Measurements from ENCODE around the gene OSR1. TPM values are rescaled to one million over a fixed set of nuclear protein-coding genes. Genes with fewer than 3 reads are reported as not detected.
"Not testable (repeated sequence)": the region's sequence is repeated elsewhere in the genome, so short reads cannot be mapped to it uniquely, and the experiment has no call there.

Gene OSR1
- total RNA-seq (10 to 100 TPM; 20.5 to 41.5 TPM), polyA plus RNA-seq (ENCODE audit: insufficient read length in 6 of 6) (10 to 100 TPM; 32.4 to 50.9 (median 40.2) TPM)
- long read RNA-seq, donor 1, full-length matches to known transcripts: 26 of 44 reads
- long read RNA-seq, donor 1, partial matches to known transcripts: 18 of 44 reads
- long read RNA-seq, donor 1, other reads (novel, unspliced or antisense): 0 of 44 reads
- long read RNA-seq, donor 2, full-length matches to known transcripts: 31 of 59 reads
- long read RNA-seq, donor 2, partial matches to known transcripts: 28 of 59 reads
- long read RNA-seq, donor 2, other reads (novel, unspliced or antisense): 0 of 59 reads
- long read RNA-seq, donor 3, full-length matches to known transcripts: 14 of 14 reads
- long read RNA-seq, donor 3, partial matches to known transcripts: 0 of 14 reads
- long read RNA-seq, donor 3, other reads (novel, unspliced or antisense): 0 of 14 reads
- long read RNA-seq, donor 4, partial matches to known transcripts: 0 of 2 reads
- long read RNA-seq, donor 4, other reads (novel, unspliced or antisense): 0 of 2 reads
- long read RNA-seq, donor 5, full-length matches to known transcripts: 24 of 29 reads
- long read RNA-seq, donor 5, partial matches to known transcripts: 5 of 29 reads
- long read RNA-seq, donor 5, other reads (novel, unspliced or antisense): 0 of 29 reads
- long read RNA-seq, donor 6, full-length matches to known transcripts: 22 of 35 reads
- long read RNA-seq, donor 6, partial matches to known transcripts: 13 of 35 reads
- long read RNA-seq, donor 6, other reads (novel, unspliced or antisense): 0 of 35 reads
- long read RNA-seq, donor 7, full-length matches to known transcripts: 15 of 20 reads
- long read RNA-seq, donor 7, partial matches to known transcripts: 5 of 20 reads
- long read RNA-seq, donor 7, other reads (novel, unspliced or antisense): 0 of 20 reads
- long read RNA-seq, donor 8, full-length matches to known transcripts: 23 of 29 reads
- long read RNA-seq, donor 8, partial matches to known transcripts: 6 of 29 reads
- long read RNA-seq, donor 8, other reads (novel, unspliced or antisense): 0 of 29 reads
- long read RNA-seq, donor 9: 0 reads
- long read RNA-seq, donor 10, transcript OSR1-201 (3 exons, 1,936 nt): major isoform, 9 of 12 reads
- long read RNA-seq, donor 10, partial matches to known transcripts: 1 of 12 reads
- long read RNA-seq, donor 10, other reads (novel, unspliced or antisense): 2 of 12 reads
- long read RNA-seq, donor 11, partial matches to known transcripts: 0 of 1 reads
- long read RNA-seq, donor 11, other reads (novel, unspliced or antisense): 0 of 1 reads
- long read RNA-seq, donor 12, full-length matches to known transcripts: 14 of 14 reads
- long read RNA-seq, donor 12, partial matches to known transcripts: 0 of 14 reads
- long read RNA-seq, donor 12, other reads (novel, unspliced or antisense): 0 of 14 reads

DNA sequence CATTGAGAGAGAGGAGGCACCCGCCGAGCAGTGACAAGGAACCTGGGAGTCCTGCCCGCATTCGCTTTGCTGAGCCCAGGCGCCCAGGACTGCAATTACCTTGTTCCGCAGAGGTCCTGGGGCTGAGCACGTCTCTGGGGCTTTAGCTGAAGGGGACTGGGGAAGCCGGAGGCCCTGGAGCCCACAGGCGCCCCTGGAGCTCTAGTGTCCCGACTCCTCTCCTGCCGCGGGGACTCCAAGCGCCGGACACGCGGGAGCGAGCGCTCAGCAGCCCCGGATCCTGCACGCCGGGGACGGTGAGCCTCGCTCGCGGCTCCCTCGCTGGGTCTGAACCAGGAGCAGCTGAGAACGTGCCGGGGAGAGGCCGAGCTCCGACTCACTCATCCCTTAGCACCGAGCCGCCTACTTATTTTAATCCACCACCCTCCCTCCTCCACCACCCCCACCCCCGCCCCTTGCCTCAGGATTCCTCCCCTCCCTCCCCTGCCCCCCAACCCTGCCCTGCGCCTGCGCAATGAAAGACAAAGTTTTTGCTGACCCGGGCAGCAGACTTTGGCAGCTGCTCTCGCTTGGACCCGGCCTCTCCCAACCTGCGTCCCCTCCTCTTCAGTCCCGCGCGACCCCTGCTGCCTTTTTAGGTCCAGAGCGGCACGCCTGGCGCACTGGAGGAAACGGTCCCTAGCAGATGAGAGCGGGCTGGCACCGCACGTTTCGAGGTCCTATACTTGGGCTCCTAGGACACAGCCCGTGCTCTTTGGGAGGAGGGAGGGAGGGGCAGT, at the start of gene OSR1:
Gene OSR1, minus strand, starts transcription at position 382 of the 779 bp plus-strand sequence. CDS start 4,818 bp downstream, outside the sequence.
- peak; percentile 61 for ATAC-seq
- Histone ChIP-seq H3K27ac (peak within 1 kb of the TSS; percentile 45 to 68), H3K4me1 (peaks cover 4 to 32% of the 10 kb centered on the region in 2 donors), H3K27me3 (peaks cover 71 to 96% of the 10 kb centered on the region in 2 donors), H3K4me3 (peak within 1 kb of the TSS; percentile 47 to 51), H3K36me3 (no peaks in the 10 kb centered on the region), H3K9me3 (no peaks in the 10 kb centered on the region)
- DNase-seq: peak; percentile 65 to 93 (median 84)
- intact Hi-C loops (cut with DNase I): no loop called here
- TF ChIP-seq, protein P1, sequence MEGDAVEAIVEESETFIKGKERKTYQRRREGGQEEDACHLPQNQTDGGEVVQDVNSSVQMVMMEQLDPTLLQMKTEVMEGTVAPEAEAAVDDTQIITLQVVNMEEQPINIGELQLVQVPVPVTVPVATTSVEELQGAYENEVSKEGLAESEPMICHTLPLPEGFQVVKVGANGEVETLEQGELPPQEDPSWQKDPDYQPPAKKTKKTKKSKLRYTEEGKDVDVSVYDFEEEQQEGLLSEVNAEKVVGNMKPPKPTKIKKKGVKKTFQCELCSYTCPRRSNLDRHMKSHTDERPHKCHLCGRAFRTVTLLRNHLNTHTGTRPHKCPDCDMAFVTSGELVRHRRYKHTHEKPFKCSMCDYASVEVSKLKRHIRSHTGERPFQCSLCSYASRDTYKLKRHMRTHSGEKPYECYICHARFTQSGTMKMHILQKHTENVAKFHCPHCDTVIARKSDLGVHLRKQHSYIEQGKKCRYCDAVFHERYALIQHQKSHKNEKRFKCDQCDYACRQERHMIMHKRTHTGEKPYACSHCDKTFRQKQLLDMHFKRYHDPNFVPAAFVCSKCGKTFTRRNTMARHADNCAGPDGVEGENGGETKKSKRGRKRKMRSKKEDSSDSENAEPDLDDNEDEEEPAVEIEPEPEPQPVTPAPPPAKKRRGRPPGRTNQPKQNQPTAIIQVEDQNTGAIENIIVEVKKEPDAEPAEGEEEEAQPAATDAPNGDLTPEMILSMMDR (IDR thresholded peaks at IDR 0.05): no peak

DNA sequence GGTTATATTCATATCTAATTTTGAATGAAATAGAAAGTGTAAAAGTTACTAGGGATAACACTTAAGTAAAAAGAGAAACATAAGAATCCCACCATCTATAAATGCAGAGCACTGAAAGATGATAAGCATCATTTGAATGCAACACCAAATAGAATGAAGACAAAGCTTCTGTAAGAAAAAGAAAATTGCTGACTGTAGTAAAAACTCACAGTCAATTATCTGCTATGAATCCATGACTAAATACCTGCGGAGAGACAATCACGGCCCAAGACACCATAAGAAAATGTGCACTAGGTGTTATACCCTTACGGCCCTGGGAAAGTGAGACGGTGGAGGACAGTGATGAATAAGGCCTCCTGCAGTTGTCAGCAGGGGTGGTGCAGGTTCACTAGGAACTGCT, 45.4 kb upstream of the OSR1 start:
- Histone ChIP-seq H3K9me3 (no peaks in the 10 kb centered on the region), H3K4me3 (no peak overlapping the region), H3K4me1 (no peaks in the 10 kb centered on the region), H3K27me3 (no peaks in the 10 kb centered on the region), H3K36me3 (no peaks in the 10 kb centered on the region), H3K27ac (no peak overlapping the region)
- TF ChIP-seq, protein P1 (IDR thresholded peaks at IDR 0.05): no peak
- ATAC-seq: no peak
- DNase-seq: no peak
- intact Hi-C loops (cut with DNase I): no loop called here

DNA sequence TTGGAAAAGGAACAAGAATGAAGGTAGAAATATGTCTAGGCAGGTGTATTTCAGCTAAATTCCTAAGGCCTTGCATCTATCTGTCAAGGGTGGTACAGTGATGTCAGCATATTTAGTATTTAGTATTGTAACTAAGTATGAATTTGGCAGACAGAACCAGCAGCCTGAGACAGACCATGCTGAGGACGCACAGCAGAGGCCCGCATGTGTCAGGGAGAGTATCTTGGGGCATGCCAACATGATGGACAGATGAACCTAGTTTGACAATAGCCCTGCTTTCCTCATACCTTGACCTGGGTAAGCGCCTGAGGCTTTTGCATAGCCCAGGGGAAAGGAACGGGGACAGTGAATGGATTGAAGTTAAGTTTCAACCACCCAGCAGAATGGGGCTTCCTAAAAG, 33.8 kb upstream of the OSR1 start:
- intact Hi-C loops (cut with DNase I): no loop called here

DNA sequence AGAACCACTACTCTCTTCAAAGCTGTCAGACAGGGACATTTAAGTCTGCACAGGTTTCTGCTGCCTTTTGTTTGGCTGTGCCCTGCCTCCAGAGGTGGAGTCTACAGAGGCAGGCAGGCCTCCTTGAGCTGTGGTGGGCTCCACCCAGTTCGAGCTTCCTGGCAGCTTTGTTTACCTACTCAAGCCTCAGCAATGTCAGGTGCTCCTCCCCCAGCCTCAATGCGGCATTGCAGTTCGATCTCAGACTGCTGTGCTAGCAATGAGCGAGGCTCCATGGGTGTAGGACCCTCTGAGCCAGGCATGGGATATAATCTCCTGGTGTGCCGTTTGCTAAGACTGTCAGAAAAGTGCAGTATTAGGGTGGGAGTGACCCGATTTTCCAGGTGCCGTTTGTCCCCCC, 31.0 kb upstream of the OSR1 start:
- intact Hi-C loops (cut with DNase I); H3K36me3 ChIP-seq; H3K9me3 ChIP-seq; DNase-seq; H3K4me1 ChIP-seq; ATAC-seq; H3K4me3 ChIP-seq; H3K27ac ChIP-seq; H3K27me3 ChIP-seq: not testable (repeated sequence)

More for the DNA sequence above, 33.8 kb upstream of the OSR1 start:
- H3K4me1 ChIP-seq: no peaks in the 10 kb centered on the region
- no peaks in the 10 kb centered on the region for H3K36me3 ChIP-seq
- TF ChIP-seq, protein P1 (IDR thresholded peaks at IDR 0.05): no peak
- H3K9me3 ChIP-seq: peaks cover 0 to 5% of the 10 kb centered on the region in 2 donors
- no peak overlapping the region for H3K27ac ChIP-seq
- H3K27me3 ChIP-seq: no peaks in the 10 kb centered on the region
- H3K4me3 ChIP-seq: no peak overlapping the region
- no peak for ATAC-seq
- DNase-seq: no peak

Data from left lung (tissue), 14 donors.